ENCODE results near the gene ATP2A2. TPM values are rescaled to one million over a fixed set of nuclear protein-coding genes. Genes with fewer than 3 reads are reported as not detected.
A peak's percentile ranks its signal among the peaks of the same experiment; 100 is the strongest.
"Not testable (repeated sequence)": the region's sequence is repeated elsewhere in the genome, so short reads cannot be mapped to it uniquely, and the experiment has no call there.

ATP2A2 gene
- total RNA-seq, 2 donors from 2014 or later, result 1,597 to 3,086 TPM

- H3K27ac ChIP-seq, result no peak overlapping the region
- DNase-seq (ENCODE audit: low spot score), result no peak
- H3K27me3 ChIP-seq, result no peaks in the 10 kb centered on the region
- peak in 1 of 2 donors; percentile 49 for TF ChIP-seq CTCF (IDR thresholded peaks at IDR 0.05)
- H3K9me3 ChIP-seq, result no peaks in the 10 kb centered on the region
- no peaks in the 10 kb centered on the region for H3K4me1 ChIP-seq
- H3K4me3 ChIP-seq, result no peak overlapping the region
- H3K36me3 ChIP-seq, result peaks cover 16% of the 10 kb centered on the region
Measured at GRCh38 chr12:110355073-110355472, 74.0 kb downstream of the ATP2A2 start.

GRCh38 chr12:110358384-110359097 lies 77.5 kb downstream of the ATP2A2 start:
- H3K4me1 ChIP-seq; H3K4me3 ChIP-seq; H3K9me3 ChIP-seq; H3K27ac ChIP-seq; H3K36me3 ChIP-seq; DNase-seq (ENCODE audit: low spot score); H3K27me3 ChIP-seq: not testable (repeated sequence)
- peak in 1 of 2 donors; percentile 31 for TF ChIP-seq CTCF (IDR thresholded peaks at IDR 0.05)

- H3K4me3 ChIP-seq, result no peak overlapping the region
- H3K36me3 ChIP-seq, result no peaks in the 10 kb centered on the region
- DNase-seq (ENCODE audit: low spot score), result no peak
- no peaks in the 10 kb centered on the region for H3K27me3 ChIP-seq
- H3K27ac ChIP-seq, result no peak overlapping the region
- H3K9me3 ChIP-seq, result no peaks in the 10 kb centered on the region
- no peaks in the 10 kb centered on the region for H3K4me1 ChIP-seq
- TF ChIP-seq CTCF (IDR thresholded peaks at IDR 0.05), result no peak
Measured at GRCh38 chr12:110361216-110361615, 80.2 kb downstream of the ATP2A2 start.

- H3K36me3 ChIP-seq, result no peaks in the 10 kb centered on the region
- H3K4me1 ChIP-seq, result peaks cover 0 to 11% of the 10 kb centered on the region in 2 donors
Measured at GRCh38 chr12:110365489-110366320, 84.7 kb downstream of the ATP2A2 start.

More at GRCh38 chr12:110365489-110366320, 84.7 kb downstream of the ATP2A2 start:
- no peak for TF ChIP-seq CTCF (IDR thresholded peaks at IDR 0.05)
- no peak for DNase-seq (ENCODE audit: low spot score)
- no peaks in the 10 kb centered on the region for H3K9me3 ChIP-seq
- H3K4me3 ChIP-seq, result no peak overlapping the region
- no peaks in the 10 kb centered on the region for H3K27me3 ChIP-seq
- H3K27ac ChIP-seq, result no peak overlapping the region
